Activated CD4-positive, alpha-beta T cell treated with anti-CD3 and anti-CD28 coated beads for 36 hours (primary cell): Measurements from ENCODE around the gene CPNE8. TPM values are rescaled to one million over a fixed set of nuclear protein-coding genes. Genes with fewer than 3 reads are reported as not detected.

ENCODE experiments used
- ATAC-seq: fragments of 200-7000 bp; cut with Tn5 transposase; one replicate; pipeline ENCODE4 v1.10.0; 2021; ENCODE audit warnings: mild to moderate bottlenecking, moderate library complexity
- CTCF ChIA-PET: fragments of 350-600 bp; sonication (Branson Sonifier 250); formaldehyde crosslinking; loops from one replicate; lab custom pipeline; 2021; ENCODE audit warnings: antibody characterized with exemption; lab: Charles Lee
- POLR2A ChIA-PET: fragments of 350-600 bp; sonication (Branson Sonifier 250); formaldehyde crosslinking; loops from one replicate; lab custom pipeline; 2021; ENCODE audit warnings: antibody characterized with exemption, inconsistent platforms; lab: Charles Lee
- DNase-seq: peaks from one replicate; pipeline ENCODE4 v3.0.0-alpha.2; 2020
- H3K27ac Mint-ChIP-seq: one replicate; pipeline ENCODE4 v1.8.0; 2021; ENCODE audit warnings: mixed read lengths
- H3K27me3 Mint-ChIP-seq: one replicate; pipeline ENCODE4 v1.8.0; 2021; ENCODE audit warnings: mixed read lengths
- H3K36me3 Mint-ChIP-seq: one replicate; pipeline ENCODE4 v1.8.0; 2021; ENCODE audit warnings: low read depth, mixed read lengths
- H3K4me1 Mint-ChIP-seq: one replicate; pipeline ENCODE4 v1.8.0; 2021; ENCODE audit warnings: mixed read lengths
- H3K4me3 Mint-ChIP-seq: one replicate; pipeline ENCODE4 v1.8.0; 2021; ENCODE audit warnings: mild to moderate bottlenecking, moderate library complexity, mixed read lengths
- H3K9me3 Mint-ChIP-seq: one replicate; pipeline ENCODE4 v1.8.0; 2021; ENCODE audit warnings: low read depth, mixed read lengths
- intact Hi-C, 2 experiments: fragments of 100-400 bp; cut with DNase I in 1 of 2; cut with micrococcal nuclease in 1 of 2; formaldehyde crosslinking; loops; one replicate each; pipeline versions ENCODE4 v1.14.2 to v1.15.1; 2022 to 2024; cut with DNase I, micrococcal nuclease
- total RNA-seq, 2 experiments: library from RNA; stranded (reverse); gene quantifications; one replicate each; pipeline ENCODE4 v1.2.3, GENCODE V29; 2021

The CPNE8 gene
- total RNA-seq, 2 experiments from 2014 or later: 3.0 to 4.6 TPM

- ChIA-PET POLR2A (no interaction called here), CTCF (interaction anchor here (0.8 kb wide), 1 partner anchor 21 kb away, joined by 3 read pairs; no protein-coding TSS in a partner anchor)
- Mint-ChIP-seq H3K4me1 (no peaks in the 10 kb centered on the region), H3K9me3 (no peaks in the 10 kb centered on the region), H3K36me3 (no peaks in the 10 kb centered on the region), H3K27ac (no peak overlapping the region), H3K4me3 (no peak overlapping the region), H3K27me3 (peaks cover 3% of the 10 kb centered on the region)
- ATAC-seq (no peak), DNase-seq (no peak)
- intact Hi-C loops: no loop called here
Observed at GRCh38 chr12:38915429-38916182, 10.2 kb upstream of the CPNE8 start.

GRCh38 chr12:38912116-38912515 is 6.7 kb upstream of the CPNE8 start:
- no peak for ATAC-seq
- Mint-ChIP-seq H3K36me3 (no peaks in the 10 kb centered on the region), H3K4me1 (peaks cover 5% of the 10 kb centered on the region), H3K9me3 (no peaks in the 10 kb centered on the region), H3K27ac (no peak overlapping the region), H3K27me3 (peaks cover 4% of the 10 kb centered on the region), H3K4me3 (no peak overlapping the region)
- DNase-seq: no peak
- ChIA-PET CTCF (no interaction called here), POLR2A (no interaction called here)
- intact Hi-C loops: no loop called here

- POLR2A ChIA-PET: no interaction called here
- Mint-ChIP-seq H3K4me3 (no peak overlapping the region), H3K27me3 (peaks cover 4% of the 10 kb centered on the region), H3K4me1 (peaks cover 9% of the 10 kb centered on the region), H3K36me3 (no peaks in the 10 kb centered on the region), H3K9me3 (no peaks in the 10 kb centered on the region), H3K27ac (no peak overlapping the region)
- ATAC-seq (no peak), DNase-seq (no peak)
- intact Hi-C loops: no loop called here
- CTCF ChIA-PET: interaction anchor here (1.3 kb wide), 1 partner anchor 9 kb away, joined by 4 read pairs; no protein-coding TSS in a partner anchor
Observed at GRCh38 chr12:38911611-38912010, 6.2 kb upstream of the CPNE8 start.

GRCh38 chr12:38907201-38907923 is 2.0 kb upstream of the CPNE8 start:
- peaks cover 30% of the 10 kb centered on the region for H3K4me1 Mint-ChIP-seq
- DNase-seq: no peak
- peak; percentile 13 for ATAC-seq
- no peaks in the 10 kb centered on the region for H3K36me3 Mint-ChIP-seq
- POLR2A ChIA-PET: interaction anchor here (0.7 kb wide), 1 partner anchor 989 kb away, joined by 3 read pairs; no protein-coding TSS in a partner anchor
- peak overlapping the region; percentile 84 for H3K4me3 Mint-ChIP-seq
- intact Hi-C loops: loop anchor here (2.0 to 10.0 kb wide), 8 partner anchors 130 to 1197 kb away; partner anchors contain the start of gene SLC2A13 (in 1 of the 2)
- no peaks in the 10 kb centered on the region for H3K9me3 Mint-ChIP-seq
- CTCF ChIA-PET: interaction anchor here (0.6 to 3.7 kb wide), 9 partner anchors 12 to 196 kb away, joined by 3 to 23 read pairs (median 4); no protein-coding TSS in a partner anchor
- H3K27ac Mint-ChIP-seq: peak overlapping the region; percentile 77
- H3K27me3 Mint-ChIP-seq: peaks cover 10% of the 10 kb centered on the region

- intact Hi-C loops: loop anchor here (2.0 to 10.0 kb wide), 8 partner anchors 129 to 1198 kb away; partner anchors contain the start of gene SLC2A13 (in 1 of the 2)
- CTCF ChIA-PET: interaction anchor here (0.6 to 3.7 kb wide), 12 partner anchors 11 to 366 kb away, joined by 3 to 23 read pairs (median 4); no protein-coding TSS in a partner anchor
- Mint-ChIP-seq H3K36me3 (no peaks in the 10 kb centered on the region), H3K9me3 (no peaks in the 10 kb centered on the region), H3K4me3 (peak overlapping the region; percentile 84), H3K4me1 (peaks cover 30% of the 10 kb centered on the region), H3K27me3 (peaks cover 10% of the 10 kb centered on the region), H3K27ac (peak overlapping the region; percentile 89)
- POLR2A ChIA-PET: interaction anchor here (0.6 to 1.5 kb wide), 3 partner anchors 135 to 988 kb away, joined by 3 to 4 read pairs (median 3); no protein-coding TSS in a partner anchor
- ATAC-seq (peak; percentile 73), DNase-seq (peak; percentile 86)
Observed at GRCh38 chr12:38906482-38907200, 1.2 kb upstream of the CPNE8 start.

GRCh38 chr12:38904537-38905479 is 583 bp downstream of the CPNE8 start:
- Mint-ChIP-seq H3K4me1 (peaks cover 30% of the 10 kb centered on the region), H3K4me3 (peak overlapping the region; percentile 84), H3K36me3 (no peaks in the 10 kb centered on the region), H3K9me3 (no peaks in the 10 kb centered on the region), H3K27ac (peak overlapping the region; percentile 93), H3K27me3 (peaks cover 10% of the 10 kb centered on the region)
- DNase-seq: peak; percentile 72
- peak; percentile 67 for ATAC-seq
- POLR2A ChIA-PET: interaction anchor here (0.7 to 0.8 kb wide), 2 partner anchors 9 to 53 kb away, joined by 3 to 4 read pairs; no protein-coding TSS in a partner anchor
- CTCF ChIA-PET: interaction anchor here (0.7 to 3.7 kb wide), 3 partner anchors 9 to 470 kb away, joined by 3 to 23 read pairs (median 3); no protein-coding TSS in a partner anchor
- intact Hi-C loops: loop anchor here (1.0 to 10.0 kb wide), 8 partner anchors 128 to 1200 kb away; partner anchors contain the start of genes ALG10B (in 1 of the 2) and SLC2A13 (in 1 of the 2)

GRCh38 chr12:38903596-38903995 is 1.8 kb downstream of the CPNE8 start:
- intact Hi-C loops: loop anchor here (10.0 kb wide), 5 partner anchors 129 to 1201 kb away; partner anchors contain the start of gene SLC2A13 (in 1 of the 2)
- Mint-ChIP-seq H3K4me1 (peaks cover 30% of the 10 kb centered on the region), H3K36me3 (no peaks in the 10 kb centered on the region), H3K27ac (no peak overlapping the region), H3K4me3 (peak overlapping the region; percentile 84), H3K27me3 (peaks cover 10% of the 10 kb centered on the region), H3K9me3 (no peaks in the 10 kb centered on the region)
- CTCF ChIA-PET: no interaction called here
- POLR2A ChIA-PET: no interaction called here
- no peak for DNase-seq
- ATAC-seq: no peak

GRCh38 chr12:38898001-38898684 is 7.2 kb downstream of the CPNE8 start:
- H3K4me3 Mint-ChIP-seq: no peak overlapping the region
- POLR2A ChIA-PET: no interaction called here
- intact Hi-C loops: no loop called here
- H3K27ac Mint-ChIP-seq: no peak overlapping the region
- no peaks in the 10 kb centered on the region for H3K27me3 Mint-ChIP-seq
- H3K9me3 Mint-ChIP-seq: no peaks in the 10 kb centered on the region
- DNase-seq (no peak), ATAC-seq (no peak)
- H3K4me1 Mint-ChIP-seq: peaks cover 4% of the 10 kb centered on the region
- H3K36me3 Mint-ChIP-seq: no peaks in the 10 kb centered on the region
- CTCF ChIA-PET: no interaction called here

- Mint-ChIP-seq H3K4me3 (no peak overlapping the region), H3K4me1 (peaks cover 15% of the 10 kb centered on the region), H3K27me3 (no peaks in the 10 kb centered on the region), H3K27ac (no peak overlapping the region), H3K9me3 (no peaks in the 10 kb centered on the region), H3K36me3 (no peaks in the 10 kb centered on the region)
- CTCF ChIA-PET: interaction anchor here (1.0 to 4.2 kb wide), 3 partner anchors 11 to 180 kb away, joined by 3 to 23 read pairs (median 3); partner anchors contain the start of gene CPNE8
- POLR2A ChIA-PET: interaction anchor here (0.7 kb wide), 1 partner anchor 9 kb away, joined by 3 read pairs; no protein-coding TSS in a partner anchor
- DNase-seq (no peak), ATAC-seq (no peak)
- intact Hi-C loops: no loop called here
Observed at GRCh38 chr12:38895446-38895845, 9.9 kb downstream of the CPNE8 start.
